GM18508 (cell line): Measurements from ENCODE around the gene STIP1.

Experiments used
- ATAC-seq: cut with Tn5 transposase; IDR thresholded peaks from one replicate; pipeline ENCODE4 v1.9.1; 2021; ENCODE audit warnings: moderate number of reproducible peaks; ENCODE audit not compliant: insufficient read depth, unreplicated experiment

The STIP1 gene

DNA sequence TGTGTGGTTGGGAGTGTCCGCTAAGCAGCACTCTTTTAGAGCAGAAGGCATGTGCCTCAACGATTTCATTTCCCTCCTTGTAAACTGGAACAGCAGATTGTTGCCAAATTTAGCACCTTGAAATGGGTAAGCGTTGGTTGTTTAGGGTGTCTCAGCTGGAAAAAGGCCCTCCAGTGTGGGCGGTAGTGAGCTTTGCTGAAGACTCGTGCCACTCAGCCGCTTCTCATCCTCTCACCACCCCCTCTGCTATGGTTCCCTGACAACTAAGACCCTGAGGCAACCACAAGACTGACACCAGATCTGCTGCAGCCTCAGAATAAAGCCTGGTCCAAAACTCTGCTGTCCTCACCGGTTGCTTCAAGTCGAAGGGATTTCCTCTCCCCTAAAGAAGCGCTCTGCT, 10.7 kb downstream of the STIP1 start:
- ATAC-seq = no peak

DNA sequence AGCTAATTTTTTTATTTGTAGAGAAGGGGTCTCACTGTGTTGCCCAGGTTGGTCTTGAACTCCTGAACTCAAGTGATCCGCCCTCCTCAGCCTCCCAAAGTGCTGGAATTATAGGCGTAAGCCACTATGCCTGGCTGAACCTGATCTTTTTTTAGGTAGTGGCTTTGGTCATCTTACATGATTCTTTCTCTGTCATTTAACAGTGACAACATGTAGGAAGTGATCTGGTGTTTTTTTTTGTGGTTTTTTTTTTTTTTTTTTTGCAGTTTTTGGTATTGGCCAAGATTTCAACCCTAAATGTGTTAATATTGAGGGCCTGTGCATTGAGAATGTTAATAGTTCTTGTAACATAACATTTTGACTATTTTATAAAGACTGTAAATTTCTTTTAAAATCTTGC, 12.5 kb downstream of the STIP1 start:
- ATAC-seq = no peak

DNA sequence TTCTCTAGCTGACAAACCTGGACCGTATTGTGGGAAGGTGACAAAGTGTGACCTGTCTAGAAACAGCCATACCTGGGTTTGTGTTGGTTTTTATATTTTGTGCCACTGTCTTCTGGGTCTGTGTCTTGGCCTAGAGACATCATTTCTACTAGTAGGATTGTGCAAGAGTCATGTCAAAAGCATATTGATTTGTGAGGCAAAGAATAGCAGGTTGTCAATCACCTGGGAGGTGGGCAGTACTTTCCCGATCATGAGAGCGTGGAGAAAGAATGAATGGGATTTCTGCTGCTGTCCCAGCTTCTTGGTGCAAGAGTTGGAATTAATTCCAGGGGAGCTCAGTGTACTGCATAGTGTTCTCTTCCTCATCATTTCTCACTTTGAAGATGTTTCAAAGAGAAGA, 15.6 kb downstream of the STIP1 start:
- ATAC-seq = no peak

DNA sequence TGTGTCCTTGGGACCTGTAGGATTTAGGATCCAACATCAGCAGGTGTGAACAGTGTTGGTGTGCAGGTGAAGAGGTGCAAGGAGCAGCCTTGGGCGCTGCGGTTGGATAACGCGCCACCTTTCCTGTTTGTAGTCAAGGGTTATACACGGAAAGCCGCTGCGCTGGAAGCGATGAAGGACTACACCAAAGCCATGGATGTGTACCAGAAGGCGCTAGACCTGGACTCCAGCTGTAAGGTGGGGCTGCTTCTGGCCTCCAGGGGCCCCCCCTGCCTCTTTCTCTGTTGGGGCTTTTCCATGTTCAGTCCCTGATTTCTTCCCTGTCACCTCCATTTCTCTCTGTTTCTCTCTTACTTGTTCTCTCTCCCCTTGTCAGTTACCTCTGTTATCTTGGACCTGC, 17.0 kb downstream of the STIP1 start:
- ATAC-seq = no peak

DNA sequence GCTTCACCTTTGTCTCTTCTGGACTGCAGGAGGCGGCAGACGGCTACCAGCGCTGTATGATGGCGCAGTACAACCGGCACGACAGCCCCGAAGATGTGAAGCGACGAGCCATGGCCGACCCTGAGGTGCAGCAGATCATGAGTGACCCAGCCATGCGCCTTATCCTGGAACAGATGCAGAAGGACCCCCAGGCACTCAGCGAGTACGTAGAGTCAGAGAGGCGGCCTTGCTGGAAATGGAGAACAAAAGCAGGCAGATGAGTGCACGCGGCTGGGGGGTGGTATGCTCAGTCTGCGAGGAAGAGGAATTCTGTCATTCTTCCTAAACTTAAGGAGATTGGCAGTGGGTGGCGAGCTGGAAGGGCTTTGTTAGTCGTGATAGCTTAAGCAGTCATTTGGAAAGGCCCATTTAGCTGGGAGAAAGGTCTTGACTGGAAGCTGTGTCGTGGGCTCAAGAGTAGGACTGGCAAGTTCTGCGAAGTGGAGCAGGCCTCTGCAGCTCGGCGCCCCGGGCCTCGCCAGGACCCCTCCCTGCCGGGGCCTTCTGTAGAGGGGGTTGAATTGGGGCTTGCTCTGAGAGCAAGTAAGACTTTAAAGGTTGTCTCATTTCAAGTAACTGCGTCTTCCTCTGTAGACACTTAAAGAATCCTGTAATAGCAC, 17.6 kb downstream of the STIP1 start:
- no peak for ATAC-seq

DNA sequence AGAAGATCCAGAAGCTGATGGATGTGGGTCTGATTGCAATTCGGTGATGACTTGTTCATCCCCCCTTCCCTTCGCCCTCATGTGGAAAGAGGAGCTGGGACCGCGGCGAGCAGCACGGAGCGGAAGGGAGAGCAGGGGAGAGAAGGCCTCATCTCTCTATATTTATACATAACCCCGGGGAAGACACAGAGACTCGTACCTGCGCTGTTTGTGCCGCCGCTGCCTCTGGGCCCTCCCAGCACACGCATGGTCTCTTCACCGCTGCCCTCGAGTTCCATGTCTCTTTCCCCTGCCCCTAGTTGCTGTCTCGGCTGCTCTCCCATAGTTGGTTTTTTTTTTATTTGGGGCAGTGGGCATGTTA, 18.1 kb downstream of the STIP1 start:
- ATAC-seq = no peak

DNA sequence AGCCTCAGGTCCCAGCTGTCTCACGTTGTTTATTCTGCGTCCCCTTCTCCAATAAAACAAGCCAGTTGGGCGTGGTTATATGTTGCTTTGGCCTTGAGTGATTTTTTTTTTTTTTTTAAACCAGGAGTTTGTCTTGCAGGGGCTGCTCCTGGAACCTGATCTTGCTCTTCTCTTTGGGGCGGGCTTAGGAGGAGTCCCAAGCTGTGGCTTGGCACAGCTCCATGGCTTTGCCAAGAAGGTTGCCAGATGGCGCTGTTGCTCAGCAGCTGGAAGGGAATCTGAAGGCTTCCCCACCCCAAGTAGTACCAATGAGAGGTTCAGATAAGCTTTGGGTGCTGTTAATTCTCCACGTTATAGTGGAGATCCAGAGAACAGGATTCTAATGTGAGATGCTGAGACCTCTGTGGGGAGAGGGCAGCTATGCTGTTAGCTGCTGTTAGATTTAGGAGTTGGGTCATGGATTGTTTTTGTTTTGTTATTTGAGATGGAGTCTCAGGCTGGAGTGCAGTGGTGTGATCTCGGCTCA, 18.6 kb downstream of the STIP1 start:
- no peak for ATAC-seq

DNA sequence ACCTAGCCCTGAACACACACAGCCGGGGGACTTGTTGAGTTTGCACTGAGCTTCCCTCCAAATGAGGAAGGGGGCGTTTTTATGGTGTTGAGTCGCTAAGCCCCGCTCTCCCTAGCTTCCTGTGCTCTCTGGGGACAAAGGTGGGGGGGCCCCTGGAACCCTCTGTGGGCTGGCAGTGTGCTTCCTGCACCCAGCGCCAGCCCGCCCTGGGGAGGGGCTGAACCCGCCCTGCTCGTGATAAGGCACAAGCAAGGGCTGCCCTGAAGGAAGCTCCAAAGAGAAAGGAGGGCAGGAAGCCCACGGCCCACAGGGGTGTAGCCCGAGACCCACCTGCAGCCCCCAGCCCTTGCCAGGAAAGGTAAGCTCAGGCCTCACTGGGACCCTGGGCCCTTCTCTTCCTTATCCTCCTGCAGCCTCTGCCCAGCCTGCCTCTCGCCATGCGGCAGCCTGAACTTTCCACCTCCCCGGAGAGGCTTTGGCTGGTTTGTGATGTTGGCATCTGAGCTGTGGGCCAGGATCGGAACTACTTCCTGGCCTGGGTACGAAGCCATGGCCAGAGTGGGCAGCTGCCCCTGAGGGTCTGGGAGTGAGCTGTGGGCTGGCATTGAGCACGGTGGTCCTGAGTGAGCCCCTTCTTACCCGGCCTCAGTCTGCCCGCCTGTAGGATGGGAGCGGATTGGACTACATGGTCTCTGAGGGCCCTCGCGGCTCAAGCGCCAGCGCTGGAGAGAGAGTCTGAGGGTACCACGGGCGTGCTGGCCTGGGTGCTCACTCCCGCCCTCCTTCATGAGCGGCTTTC, 20.7 kb downstream of the STIP1 start, which contains the start of gene FERMT3:
TSS of gene FERMT3 (plus strand) at position 265 of the 799 bp plus-strand sequence. CDS start 644 bp downstream, outside the sequence.
- no peak for ATAC-seq

DNA sequence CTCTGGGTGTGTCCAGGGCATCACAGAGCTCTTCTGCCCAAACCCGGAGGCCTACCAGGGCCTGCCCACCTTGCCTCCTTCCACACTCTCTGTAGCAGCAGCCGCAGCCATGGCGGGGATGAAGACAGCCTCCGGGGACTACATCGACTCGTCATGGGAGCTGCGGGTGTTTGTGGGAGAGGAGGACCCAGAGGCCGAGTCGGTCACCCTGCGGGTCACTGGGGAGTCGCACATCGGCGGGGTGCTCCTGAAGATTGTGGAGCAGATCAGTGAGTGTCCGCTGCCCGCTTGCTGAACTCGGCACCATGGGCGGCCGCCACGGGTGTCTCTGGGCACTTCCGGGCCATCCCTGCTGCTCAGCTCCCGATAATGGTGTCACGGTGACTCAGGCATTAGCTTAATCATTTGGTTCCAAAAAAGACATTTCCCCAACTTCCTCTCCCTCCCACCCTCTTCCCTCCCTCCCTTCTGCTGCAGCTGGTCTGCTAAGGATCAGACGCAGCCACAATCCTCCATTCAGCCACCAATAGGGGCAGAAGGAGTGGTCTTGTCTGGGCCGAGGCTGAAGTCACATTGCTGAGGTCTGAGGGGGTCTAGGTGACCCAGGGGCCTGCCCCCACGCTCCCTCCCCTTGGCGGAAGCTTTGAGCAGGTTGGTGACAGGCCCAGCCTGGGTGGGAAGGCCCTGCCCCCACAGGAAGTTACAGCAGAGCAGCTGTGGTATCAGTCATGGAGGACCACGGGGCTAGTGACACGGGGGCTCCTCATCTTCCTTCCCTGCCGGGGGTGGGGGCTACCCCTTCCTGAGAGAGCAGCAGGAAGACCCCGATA, 21.5 kb downstream of the STIP1 start:
- no peak for ATAC-seq

- no peak for ATAC-seq
Measured at GRCh38 chr11:64208086-64208795, 22.3 kb downstream of the STIP1 start.

DNA sequence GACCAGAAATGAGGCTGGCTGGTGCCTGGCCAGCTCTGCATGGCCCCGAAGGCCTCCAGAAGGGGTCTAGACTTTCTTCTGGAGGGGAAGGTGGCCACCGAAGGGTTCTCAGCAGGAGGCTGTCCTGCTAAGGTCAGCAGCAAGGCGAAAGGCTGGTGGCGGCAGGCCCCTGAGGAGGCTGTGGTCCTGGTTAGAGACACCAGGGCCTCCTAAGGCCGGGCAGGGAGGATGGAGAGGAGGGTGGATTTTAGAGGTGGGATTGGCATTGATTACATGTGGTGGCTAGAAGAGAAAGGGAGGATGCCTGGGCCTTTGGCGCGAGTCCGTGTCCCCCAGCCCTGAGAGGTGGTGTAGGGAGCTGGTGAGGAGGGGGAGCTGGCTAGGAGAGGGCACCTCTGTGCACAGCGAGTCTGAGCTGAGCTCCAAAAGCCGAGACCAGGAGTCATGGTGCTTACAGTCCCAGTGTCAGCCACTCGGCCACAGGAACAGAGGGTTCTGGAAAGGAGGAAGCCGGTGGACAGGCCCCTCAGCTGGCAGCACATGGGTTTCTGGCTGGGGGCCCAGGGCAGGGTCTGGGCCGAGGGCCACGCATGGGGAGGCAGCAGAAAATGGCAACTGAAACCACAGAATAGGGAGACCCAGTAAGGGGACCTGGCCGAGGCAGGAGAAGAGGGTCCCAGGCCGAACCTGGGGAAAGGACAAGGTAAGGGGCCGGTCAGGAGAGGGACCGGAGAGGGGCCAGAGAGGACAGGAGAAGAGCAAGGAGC, 23.0 kb downstream of the STIP1 start:
- no peak for ATAC-seq

DNA sequence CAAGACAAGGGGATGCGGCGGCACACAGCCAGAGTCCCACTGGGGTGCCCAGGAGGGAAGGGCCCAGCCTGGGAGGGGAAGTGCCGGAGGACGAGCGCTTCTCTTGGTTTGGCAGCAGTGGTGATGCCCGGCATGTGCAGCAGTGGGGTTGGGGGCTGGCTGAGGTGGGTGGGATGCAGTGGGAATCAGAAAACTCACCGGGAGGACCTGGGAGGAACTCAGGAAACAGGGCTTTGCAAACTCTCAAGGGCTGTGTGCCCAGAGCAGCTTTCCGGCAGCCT, 23.5 kb downstream of the STIP1 start:
- no peak for ATAC-seq

GRCh38 chr11:64210301-64211020, 24.5 kb downstream of the STIP1 start:
- no peak for ATAC-seq

DNA sequence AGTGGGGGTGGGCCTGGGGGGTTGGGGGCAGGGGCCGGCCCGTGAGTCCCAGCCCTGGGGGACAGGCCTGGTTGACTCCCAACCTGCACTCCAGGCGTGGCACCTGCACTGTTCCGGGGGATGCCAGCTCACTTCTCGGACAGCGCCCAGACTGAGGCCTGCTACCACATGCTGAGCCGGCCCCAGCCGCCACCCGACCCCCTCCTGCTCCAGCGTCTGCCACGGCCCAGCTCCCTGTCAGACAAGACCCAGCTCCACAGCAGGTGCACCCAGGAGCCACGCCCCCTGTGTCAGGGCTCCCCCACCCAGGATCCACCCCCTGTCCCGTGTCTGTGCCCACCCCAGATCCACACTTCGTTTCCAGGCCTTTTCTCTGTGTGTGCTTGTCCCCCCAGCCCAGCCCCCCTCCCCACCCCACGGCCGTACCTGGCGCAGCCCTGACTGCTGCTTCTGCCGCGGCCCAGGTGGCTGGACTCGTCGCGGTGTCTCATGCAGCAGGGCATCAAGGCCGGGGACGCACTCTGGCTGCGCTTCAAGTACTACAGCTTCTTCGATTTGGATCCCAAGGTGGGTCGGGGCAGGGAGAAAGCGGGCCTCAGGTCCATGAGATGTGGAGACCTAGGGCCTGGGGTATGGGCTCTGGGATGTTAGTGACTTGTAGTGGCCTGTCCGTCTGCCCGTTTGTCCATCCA, 25.4 kb downstream of the STIP1 start:
- no peak for ATAC-seq

DNA sequence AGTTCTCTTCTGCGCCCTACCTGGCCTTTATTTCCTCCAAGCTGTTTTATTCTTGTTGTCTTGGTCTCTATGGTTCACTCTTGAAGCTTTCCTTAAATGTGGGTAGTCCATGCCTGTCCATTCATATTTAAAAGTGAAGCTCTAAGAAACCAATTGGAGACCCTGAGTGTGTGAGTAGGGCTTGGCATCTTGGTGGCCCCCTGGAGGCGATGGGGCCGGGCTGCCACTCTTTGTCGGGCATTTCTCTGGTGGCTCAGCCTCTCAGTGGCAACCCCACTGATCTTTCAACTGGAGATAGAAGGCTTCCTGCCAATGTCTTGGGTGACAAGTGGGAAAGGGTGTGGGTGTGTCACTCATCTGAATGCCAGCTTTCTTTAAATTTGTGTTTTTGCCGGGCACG, 30.9 kb downstream of the STIP1 start:
- no peak for ATAC-seq

GRCh38 chr11:64218628-64219353, 32.8 kb downstream of the STIP1 start:
- no peak for ATAC-seq

DNA sequence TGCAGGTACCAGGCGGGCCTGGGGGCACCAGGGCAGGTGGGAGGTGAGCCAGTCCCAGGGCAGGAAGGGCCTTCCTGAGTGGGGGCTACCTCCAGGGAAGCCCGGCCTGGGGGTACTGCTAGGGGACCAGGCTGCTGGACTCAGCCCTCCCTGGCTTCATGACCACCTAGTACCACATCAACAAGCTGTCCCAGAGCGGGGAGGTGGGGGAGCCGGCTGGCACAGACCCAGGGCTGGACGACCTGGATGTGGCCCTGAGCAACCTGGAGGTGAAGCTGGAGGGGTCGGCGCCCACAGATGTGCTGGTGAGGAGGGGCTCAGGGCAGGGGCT, 33.3 kb downstream of the STIP1 start:
- no peak for ATAC-seq

DNA sequence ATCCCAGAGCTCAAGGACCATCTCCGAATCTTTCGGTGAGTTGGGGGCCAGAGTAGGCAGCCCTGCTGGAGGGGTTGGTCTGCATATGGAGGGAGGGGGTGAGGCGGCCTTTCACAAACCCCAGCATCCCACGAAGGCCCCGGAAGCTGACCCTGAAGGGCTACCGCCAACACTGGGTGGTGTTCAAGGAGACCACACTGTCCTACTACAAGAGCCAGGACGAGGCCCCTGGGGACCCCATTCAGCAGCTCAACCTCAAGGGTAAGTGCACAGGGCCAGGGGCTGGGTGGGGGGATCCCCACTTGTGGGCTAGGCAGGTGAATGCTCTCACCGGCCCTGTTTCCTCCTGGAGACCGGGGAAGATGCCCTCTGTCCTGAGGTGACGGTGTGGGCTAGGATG, 33.8 kb downstream of the STIP1 start:
- ATAC-seq = no peak
